Endothelial cell of umbilical vein (primary cell): ENCODE data around the gene CDH23. TPM values are rescaled to one million over a fixed set of nuclear protein-coding genes. Genes with fewer than 3 reads are reported as not detected.

Experiments
- BruUV-seq: library from RNA; stranded (reverse); fragments of 400-500 nt; replicated peaks from 2 replicates; lab custom pipeline; 2021; lab: Mats Ljungman, UMichigan
- CTCF ChIA-PET: fragments of 300-600, 350-600 bp; sonication (Branson Sonifier 250); formaldehyde crosslinking; loops from one replicate; lab custom pipeline; 2021; ENCODE audit warnings: antibody characterized with exemption, inconsistent platforms; lab: Charles Lee
- POLR2A ChIA-PET: fragments of 300-600, 350-600 bp; sonication (Branson Sonifier 250); formaldehyde crosslinking; loops from one replicate; lab custom pipeline; 2021; ENCODE audit warnings: antibody characterized with exemption, inconsistent platforms; lab: Charles Lee
- DNase-seq: peaks from one replicate; pipeline ENCODE4 v3.0.0-alpha.2; 2011; ENCODE audit warnings: low read depth, low spot score
- FAIRE-seq: peaks from 2 replicates; lab custom pipeline; 2011; peaks lifted over from hg19 to GRCh38; lab: Jason Lieb, UNC
- H2AFZ ChIP-seq: 2 replicates; pipeline ENCODE4 v1.6.0; 2012; ENCODE audit warnings: low read depth, low read length, control low read depth, inconsistent platforms
- H3K27ac ChIP-seq: 2 replicates; pipeline ENCODE4 v1.5.1; 2011; ENCODE audit warnings: low read depth, mild to moderate bottlenecking, control low read depth, low read length, moderate library complexity; ENCODE audit not compliant: insufficient read depth
- H3K27me3 ChIP-seq, 2 experiments: 2 replicates each; pipeline versions ENCODE4 v1.6.0 to v1.6.1; 2011; ENCODE audit warnings: low read length in 2 of 2, mixed read lengths in 1 of 2; ENCODE audit not compliant: control insufficient read depth in 2 of 2, insufficient read depth in 2 of 2
- H3K36me3 ChIP-seq, 2 experiments: 2 replicates in 1 of 2; 3 replicates in 1 of 2; pipeline ENCODE4 v1.5.1; 2011; ENCODE audit warnings: low read length in 2 of 2, mild to moderate bottlenecking in 1 of 2, moderate library complexity in 1 of 2; ENCODE audit not compliant: control insufficient read depth in 2 of 2, insufficient read depth in 2 of 2; ENCODE audit errors: extremely low read depth in 1 of 2
- H3K4me1 ChIP-seq: 3 replicates; pipeline ENCODE4 v1.5.1; 2011; ENCODE audit warnings: mild to moderate bottlenecking, low read length; ENCODE audit not compliant: control insufficient read depth, insufficient read depth; ENCODE audit errors: extremely low read depth
- H3K4me2 ChIP-seq: 2 replicates; pipeline ENCODE4 v1.6.1; 2011; ENCODE audit warnings: low read length, control low read depth, mixed read lengths; ENCODE audit not compliant: insufficient read depth
- H3K4me3 ChIP-seq, 3 experiments: fragments of 200-600 bp in 1 of 3; sonication (generic), shearing (Covaris generic) in 1 of 3; replicated peaks in 1 of 3; 2 replicates each; pipeline ENCODE4 v1.5.1; 2011 to 2016; ENCODE audit warnings: control low read depth in 3 of 3, low read length in 3 of 3, mild to moderate bottlenecking in 2 of 3, inconsistent platforms in 1 of 3, low read depth in 1 of 3, moderate library complexity in 1 of 3; ENCODE audit not compliant: insufficient read depth in 1 of 3
- H3K79me2 ChIP-seq: 2 replicates; pipeline ENCODE4 v1.6.0; 2012; ENCODE audit warnings: low read length, inconsistent platforms; ENCODE audit not compliant: control insufficient read depth, insufficient read depth
- H3K9ac ChIP-seq: replicated peaks from 2 replicates; pipeline ENCODE3; 2011; ENCODE audit warnings: low read length, control low read depth; ENCODE audit not compliant: insufficient read depth; ENCODE audit errors: extremely low read depth
- H3K9me1 ChIP-seq: replicated peaks from 3 replicates; pipeline ENCODE4 v1.6.0; 2011; ENCODE audit warnings: mild to moderate bottlenecking, low read length; ENCODE audit not compliant: control insufficient read depth, insufficient read depth; ENCODE audit errors: extremely low read depth
- H3K9me3 ChIP-seq: replicated peaks from 2 replicates; pipeline ENCODE4 v1.5.1; 2012; ENCODE audit warnings: low read length, inconsistent platforms; ENCODE audit not compliant: control insufficient read depth, insufficient read depth
- H4K20me1 ChIP-seq: replicated peaks from 2 replicates; pipeline ENCODE3; 2011; ENCODE audit warnings: mild to moderate bottlenecking, low read length; ENCODE audit not compliant: control insufficient read depth, insufficient read depth; ENCODE audit errors: extremely low read depth
- CTCF ChIP-seq, 2 donors: IDR thresholded peaks; 1 replicate in 1 of 2; 2 replicates in 1 of 2; pipeline ENCODE4 v1.5.1; 2011; ENCODE audit warnings: low read length in 2 of 2, mild to moderate bottlenecking in 2 of 2, moderate library complexity in 2 of 2, control low read depth in 1 of 2, inconsistent platforms in 1 of 2, low read depth in 1 of 2; ENCODE audit not compliant: insufficient read depth in 1 of 2; ENCODE audit errors: extremely low read depth in 1 of 2
- EZH2 ChIP-seq: IDR thresholded peaks from 2 replicates; pipeline ENCODE4 v1.6.1; 2012; ENCODE audit warnings: borderline replicate concordance, low read depth, mild to moderate bottlenecking, moderate library complexity, low read length, inconsistent platforms; ENCODE audit not compliant: severe bottlenecking
- FOS ChIP-seq: IDR thresholded peaks from 2 replicates; pipeline ENCODE4 v1.6.1; 2011; ENCODE audit warnings: mild to moderate bottlenecking, low read length, moderate library complexity, borderline replicate concordance; ENCODE audit not compliant: insufficient read depth
- MYC ChIP-seq: IDR thresholded peaks from one replicate; pipeline ENCODE4 v1.6.1; 2011; ENCODE audit warnings: mild to moderate bottlenecking, low read depth, low read length
- POLR2A ChIP-seq: IDR thresholded peaks from 2 replicates; pipeline ENCODE4 v1.6.1; 2012; ENCODE audit warnings: low read depth, mild to moderate bottlenecking, control low read depth, low read length
- POLR2AphosphoS5 ChIP-seq: IDR thresholded peaks from 2 replicates; pipeline ENCODE4 v1.6.1; 2012; ENCODE audit warnings: low read depth, mild to moderate bottlenecking, control low read depth, low read length, moderate library complexity; ENCODE audit not compliant: insufficient read depth
- dilution Hi-C: fragments of 300-500 bp; cut with MboI; formaldehyde crosslinking; loops from one replicate; pipeline ENCODE4 v1.15.0; 2019; ENCODE audit warnings: low sequenced_read_pairs; ENCODE audit not compliant: extremely low pct_ligation_motif_present
- intact Hi-C: fragments of 100-400 bp; cut with micrococcal nuclease; formaldehyde crosslinking; loops from one replicate; pipeline ENCODE4 v1.10.0; 2022
- polyA plus RNA-seq, 4 experiments: library from polyadenylated mRNA; depleted of rRNA in 3 of 4; stranded (reverse) in 3 of 4; unstranded in 1 of 4; fragments of >200 nt; gene quantifications; 2 replicates each; pipeline versions ENCODE4 v1.2.1 to v1.2.3, GENCODE V29; 2011 to 2012; ENCODE audit warnings: missing spikeins in 1 of 4
- total RNA-seq: library from RNA; stranded (reverse); gene quantifications from 2 replicates; pipeline ENCODE4 v1.2.3, GENCODE V29; 2021
- TF ChIP-seq, protein P1 (sequence below): IDR thresholded peaks from 2 replicates; pipeline ENCODE4 v1.6.1; 2011; ENCODE audit not compliant: insufficient read depth, insufficient read length

CDH23 gene
- total and polyA plus RNA-seq, 2 donors (not counting 3 experiments of a cell fraction or from before 2014, with no cell fraction given) = not detected

DNA sequence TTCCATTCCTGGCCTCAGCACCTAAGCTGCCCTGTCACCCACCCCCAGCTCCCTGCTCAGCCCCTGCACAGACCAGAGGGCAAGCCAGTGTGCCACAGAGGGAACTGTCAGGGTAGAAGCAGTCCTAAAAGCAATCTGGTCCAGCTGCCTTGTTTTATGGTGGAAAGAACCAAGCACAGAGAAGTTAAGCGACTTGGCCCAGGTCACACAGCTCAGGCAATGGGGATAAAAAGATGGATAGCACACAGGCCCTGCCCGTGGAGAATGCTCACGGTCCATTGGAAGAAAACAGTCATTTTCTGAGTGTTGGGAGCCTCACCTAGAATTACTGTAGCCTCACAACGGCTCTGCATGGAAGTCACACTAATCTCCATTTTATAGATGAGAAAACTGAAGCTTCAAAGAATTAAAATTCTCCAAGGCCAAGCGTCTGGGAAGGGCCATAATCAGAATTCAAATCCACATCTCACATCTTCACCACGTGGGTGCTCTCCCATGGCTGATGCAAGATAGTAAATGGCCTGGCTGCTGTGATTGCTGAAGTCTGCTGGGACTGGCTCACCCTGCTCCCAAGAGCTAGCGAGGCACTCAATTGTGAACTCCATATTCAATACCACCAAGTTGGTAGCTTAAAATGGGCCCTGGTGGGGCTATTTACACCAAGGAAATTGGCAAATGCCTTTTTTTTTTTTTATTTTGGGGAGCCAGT lies 296.0 kb downstream of the CDH23 start:
- Histone ChIP-seq H3K9ac (peak overlapping the region; percentile 34), H3K4me2 (peak overlapping the region; percentile 78), H4K20me1 (no peaks in the 10 kb centered on the region), H3K36me3 (no peaks in the 10 kb centered on the region), H3K9me1 (no peaks in the 10 kb centered on the region), H3K27ac (peak overlapping the region; percentile 81), H3K27me3 (peaks cover 8 to 9% of the 10 kb centered on the region in 2 experiments), H3K79me2 (no peaks in the 10 kb centered on the region), H3K9me3 (peaks cover 2% of the 10 kb centered on the region), H3K4me3 (no peak overlapping the region), H2AFZ (no peak overlapping the region), H3K4me1 (peaks cover 24% of the 10 kb centered on the region)
- ChIA-PET CTCF (interaction anchor here (0.6 to 4.7 kb wide), 5 partner anchors 9 to 374 kb away, joined by 3 to 33 read pairs (median 5); partner anchors contain the start of genes SLC29A3 and VSIR), POLR2A (interaction anchor here (1.3 kb wide), 1 partner anchor 15 kb away, joined by 3 read pairs; no protein-coding TSS in a partner anchor)
- FAIRE-seq = peak; percentile 49
- BruUV-seq = no TSS peak
- intact Hi-C loops (loop anchor here (1.0 kb wide), 1 partner anchor 373 kb away; the partner anchor contains the start of gene SLC29A3), dilution Hi-C loops (no loop called here)
- TF ChIP-seq EZH2 = no peak
- TF ChIP-seq, protein P1, sequence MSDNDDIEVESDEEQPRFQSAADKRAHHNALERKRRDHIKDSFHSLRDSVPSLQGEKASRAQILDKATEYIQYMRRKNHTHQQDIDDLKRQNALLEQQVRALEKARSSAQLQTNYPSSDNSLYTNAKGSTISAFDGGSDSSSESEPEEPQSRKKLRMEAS = no peak
- no peak for TF ChIP-seq POLR2AphosphoS5
- no peak for TF ChIP-seq CTCF (IDR thresholded peaks at IDR 0.05; ENCODE audit: extremely low read depth in 1 of 2, insufficient read depth in 1 of 2, low read depth in 1 of 2, low read length in 2 of 2)
- no peak for TF ChIP-seq FOS
- no peak for TF ChIP-seq MYC
- no peak for TF ChIP-seq POLR2A
- DNase-seq = no peak
